Measurements from ENCODE around the gene LYZL1.
"Not testable (repeated sequence)": the region's sequence is repeated elsewhere in the genome, so short reads cannot be mapped to it uniquely, and the experiment has no call there.

LYZL1 gene

GRCh38 chr10:29319205-29319781 lies 30.4 kb downstream of the LYZL1 start:
- Histone ChIP-seq H3K4me3 (ENCODE audit: low read depth, low read length) (no peak overlapping the region), H3K36me3 (ENCODE audit: control insufficient read depth, insufficient read depth, low read length) (no peaks in the 10 kb centered on the region), H3K27me3 (ENCODE audit: control insufficient read depth, insufficient read depth, low read length) (no peaks in the 10 kb centered on the region; the same call in 1 of the 2 replicates), H3K9ac (ENCODE audit: low read depth, low read length) (no peak overlapping the region), H3K27ac (ENCODE audit: low read depth, low read length) (no peak overlapping the region), H3K9me3 (ENCODE audit: control insufficient read depth, insufficient read depth, low read length) (no peaks in the 10 kb centered on the region), H3K4me1 (ENCODE audit: control insufficient read depth, insufficient read depth, low read length) (no peaks in the 10 kb centered on the region)

- H3K27me3 ChIP-seq (ENCODE audit: control insufficient read depth, insufficient read depth, low read length); H3K4me3 ChIP-seq (ENCODE audit: low read depth, low read length); H3K9ac ChIP-seq (ENCODE audit: low read depth, low read length); H3K27ac ChIP-seq (ENCODE audit: low read depth, low read length); H3K36me3 ChIP-seq (ENCODE audit: control insufficient read depth, insufficient read depth, low read length); H3K4me1 ChIP-seq (ENCODE audit: control insufficient read depth, insufficient read depth, low read length); H3K9me3 ChIP-seq (ENCODE audit: control insufficient read depth, insufficient read depth, low read length): not testable (repeated sequence)
Observed at GRCh38 chr10:29320680-29321121, 31.8 kb downstream of the LYZL1 start.

- Histone ChIP-seq H3K4me3 (ENCODE audit: low read depth, low read length) (no peak overlapping the region), H3K27me3 (ENCODE audit: control insufficient read depth, insufficient read depth, low read length) (no peaks in the 10 kb centered on the region; the same call in 1 of the 2 replicates), H3K9ac (ENCODE audit: low read depth, low read length) (no peak overlapping the region), H3K4me1 (ENCODE audit: control insufficient read depth, insufficient read depth, low read length) (no peaks in the 10 kb centered on the region), H3K36me3 (ENCODE audit: control insufficient read depth, insufficient read depth, low read length) (no peaks in the 10 kb centered on the region), H3K27ac (ENCODE audit: low read depth, low read length) (no peak overlapping the region), H3K9me3 (ENCODE audit: control insufficient read depth, insufficient read depth, low read length) (no peaks in the 10 kb centered on the region)
Observed at GRCh38 chr10:29321656-29322055, 32.8 kb downstream of the LYZL1 start.

- no peak overlapping the region for H3K9ac ChIP-seq (ENCODE audit: low read depth, low read length)
- no peak overlapping the region for H3K27ac ChIP-seq (ENCODE audit: low read depth, low read length)
- no peaks in the 10 kb centered on the region for H3K4me1 ChIP-seq (ENCODE audit: control insufficient read depth, insufficient read depth, low read length)
- H3K4me3 ChIP-seq (ENCODE audit: low read depth, low read length) = no peak overlapping the region
- H3K36me3 ChIP-seq (ENCODE audit: control insufficient read depth, insufficient read depth, low read length) = no peaks in the 10 kb centered on the region
- no peaks in the 10 kb centered on the region for H3K9me3 ChIP-seq (ENCODE audit: control insufficient read depth, insufficient read depth, low read length)
- no peaks in the 10 kb centered on the region; the same call in 1 of the 2 replicates for H3K27me3 ChIP-seq (ENCODE audit: control insufficient read depth, insufficient read depth, low read length)
Observed at GRCh38 chr10:29322918-29323317, 34.0 kb downstream of the LYZL1 start.

- Histone ChIP-seq H3K9me3 (ENCODE audit: control insufficient read depth, insufficient read depth, low read length) (no peaks in the 10 kb centered on the region), H3K4me1 (ENCODE audit: control insufficient read depth, insufficient read depth, low read length) (no peaks in the 10 kb centered on the region), H3K9ac (ENCODE audit: low read depth, low read length) (no peak overlapping the region), H3K4me3 (ENCODE audit: low read depth, low read length) (no peak overlapping the region), H3K27me3 (ENCODE audit: control insufficient read depth, insufficient read depth, low read length) (no peaks in the 10 kb centered on the region; the same call in 1 of the 2 replicates), H3K27ac (ENCODE audit: low read depth, low read length) (no peak overlapping the region), H3K36me3 (ENCODE audit: control insufficient read depth, insufficient read depth, low read length) (no peaks in the 10 kb centered on the region)
Observed at GRCh38 chr10:29323367-29323766, 34.5 kb downstream of the LYZL1 start.

GRCh38 chr10:29324220-29324841 lies 35.5 kb downstream of the LYZL1 start:
- Histone ChIP-seq H3K9me3 (ENCODE audit: control insufficient read depth, insufficient read depth, low read length) (no peaks in the 10 kb centered on the region), H3K4me1 (ENCODE audit: control insufficient read depth, insufficient read depth, low read length) (no peaks in the 10 kb centered on the region), H3K27me3 (ENCODE audit: control insufficient read depth, insufficient read depth, low read length) (no peaks in the 10 kb centered on the region; the same call in 1 of the 2 replicates), H3K9ac (ENCODE audit: low read depth, low read length) (no peak overlapping the region), H3K36me3 (ENCODE audit: control insufficient read depth, insufficient read depth, low read length) (no peaks in the 10 kb centered on the region), H3K4me3 (ENCODE audit: low read depth, low read length) (no peak overlapping the region), H3K27ac (ENCODE audit: low read depth, low read length) (no peak overlapping the region)

GRCh38 chr10:29326299-29326698 lies 37.4 kb downstream of the LYZL1 start:
- no peak overlapping the region for H3K9ac ChIP-seq (ENCODE audit: low read depth, low read length)
- H3K27me3 ChIP-seq (ENCODE audit: control insufficient read depth, insufficient read depth, low read length) = no peaks in the 10 kb centered on the region; the same call in 1 of the 2 replicates
- H3K27ac ChIP-seq (ENCODE audit: low read depth, low read length) = no peak overlapping the region
- H3K9me3 ChIP-seq (ENCODE audit: control insufficient read depth, insufficient read depth, low read length) = no peaks in the 10 kb centered on the region
- no peaks in the 10 kb centered on the region for H3K36me3 ChIP-seq (ENCODE audit: control insufficient read depth, insufficient read depth, low read length)
- H3K4me3 ChIP-seq (ENCODE audit: low read depth, low read length) = no peak overlapping the region
- H3K4me1 ChIP-seq (ENCODE audit: control insufficient read depth, insufficient read depth, low read length) = no peaks in the 10 kb centered on the region

GRCh38 chr10:29326886-29327745 lies 38.2 kb downstream of the LYZL1 start:
- Histone ChIP-seq H3K4me3 (ENCODE audit: low read depth, low read length) (no peak overlapping the region), H3K9ac (ENCODE audit: low read depth, low read length) (no peak overlapping the region), H3K27ac (ENCODE audit: low read depth, low read length) (no peak overlapping the region), H3K4me1 (ENCODE audit: control insufficient read depth, insufficient read depth, low read length) (no peaks in the 10 kb centered on the region), H3K27me3 (ENCODE audit: control insufficient read depth, insufficient read depth, low read length) (no peaks in the 10 kb centered on the region), H3K9me3 (ENCODE audit: control insufficient read depth, insufficient read depth, low read length) (no peaks in the 10 kb centered on the region), H3K36me3 (ENCODE audit: control insufficient read depth, insufficient read depth, low read length) (no peaks in the 10 kb centered on the region)

- no peaks in the 10 kb centered on the region for H3K4me1 ChIP-seq (ENCODE audit: control insufficient read depth, insufficient read depth, low read length)
- H3K27ac ChIP-seq (ENCODE audit: low read depth, low read length) = no peak overlapping the region
- H3K9me3 ChIP-seq (ENCODE audit: control insufficient read depth, insufficient read depth, low read length) = no peaks in the 10 kb centered on the region
- no peak overlapping the region for H3K4me3 ChIP-seq (ENCODE audit: low read depth, low read length)
- no peaks in the 10 kb centered on the region for H3K27me3 ChIP-seq (ENCODE audit: control insufficient read depth, insufficient read depth, low read length)
- no peaks in the 10 kb centered on the region for H3K36me3 ChIP-seq (ENCODE audit: control insufficient read depth, insufficient read depth, low read length)
- H3K9ac ChIP-seq (ENCODE audit: low read depth, low read length) = no peak overlapping the region
Observed at GRCh38 chr10:29327746-29328102, 38.9 kb downstream of the LYZL1 start.

- no peak overlapping the region for H3K27ac ChIP-seq (ENCODE audit: low read depth, low read length)
- no peaks in the 10 kb centered on the region for H3K27me3 ChIP-seq (ENCODE audit: control insufficient read depth, insufficient read depth, low read length)
- no peaks in the 10 kb centered on the region for H3K36me3 ChIP-seq (ENCODE audit: control insufficient read depth, insufficient read depth, low read length)
- no peaks in the 10 kb centered on the region for H3K4me1 ChIP-seq (ENCODE audit: control insufficient read depth, insufficient read depth, low read length)
- H3K4me3 ChIP-seq (ENCODE audit: low read depth, low read length) = no peak overlapping the region
- H3K9ac ChIP-seq (ENCODE audit: low read depth, low read length) = no peak overlapping the region
- no peaks in the 10 kb centered on the region for H3K9me3 ChIP-seq (ENCODE audit: control insufficient read depth, insufficient read depth, low read length)
Observed at GRCh38 chr10:29328983-29329382, 40.1 kb downstream of the LYZL1 start.

- no peaks in the 10 kb centered on the region for H3K27me3 ChIP-seq (ENCODE audit: control insufficient read depth, insufficient read depth, low read length)
- no peak overlapping the region for H3K9ac ChIP-seq (ENCODE audit: low read depth, low read length)
- H3K36me3 ChIP-seq (ENCODE audit: control insufficient read depth, insufficient read depth, low read length) = no peaks in the 10 kb centered on the region
- H3K27ac ChIP-seq (ENCODE audit: low read depth, low read length) = no peak overlapping the region
- H3K4me1 ChIP-seq (ENCODE audit: control insufficient read depth, insufficient read depth, low read length) = no peaks in the 10 kb centered on the region
- no peaks in the 10 kb centered on the region for H3K9me3 ChIP-seq (ENCODE audit: control insufficient read depth, insufficient read depth, low read length)
- H3K4me3 ChIP-seq (ENCODE audit: low read depth, low read length) = no peak overlapping the region
Observed at GRCh38 chr10:29329420-29329819, 40.5 kb downstream of the LYZL1 start.

All from HUES48 (cell line).